HUES48 (cell line): Measurements from ENCODE around the gene PER3.

Experiments
- H3K27ac ChIP-seq: one replicate; pipeline ENCODE4 v1.7.0; 2013; ENCODE audit warnings: low read depth, low read length, inconsistent platforms
- H3K27me3 ChIP-seq: 2 replicates; pipeline ENCODE4 v1.6.1; 2013; ENCODE audit warnings: mild to moderate bottlenecking, low read length; ENCODE audit not compliant: control insufficient read depth, insufficient read depth
- H3K36me3 ChIP-seq: 2 replicates; pipeline ENCODE4 v1.6.1; 2013; ENCODE audit warnings: low read length; ENCODE audit not compliant: control insufficient read depth, insufficient read depth
- H3K4me1 ChIP-seq: 2 replicates; pipeline ENCODE4 v1.6.1; 2013; ENCODE audit warnings: mild to moderate bottlenecking, low read length; ENCODE audit not compliant: control insufficient read depth, insufficient read depth
- H3K4me3 ChIP-seq: 2 replicates; pipeline ENCODE4 v1.5.1; 2013; ENCODE audit warnings: mild to moderate bottlenecking, low read depth, low read length
- H3K9ac ChIP-seq: 2 replicates; pipeline ENCODE4 v1.6.1; 2013; ENCODE audit warnings: mild to moderate bottlenecking, low read depth, low read length, moderate library complexity
- H3K9me3 ChIP-seq: 2 replicates; pipeline ENCODE4 v1.6.1; 2013; ENCODE audit warnings: low read length; ENCODE audit not compliant: control insufficient read depth, insufficient read depth

Gene PER3

DNA sequence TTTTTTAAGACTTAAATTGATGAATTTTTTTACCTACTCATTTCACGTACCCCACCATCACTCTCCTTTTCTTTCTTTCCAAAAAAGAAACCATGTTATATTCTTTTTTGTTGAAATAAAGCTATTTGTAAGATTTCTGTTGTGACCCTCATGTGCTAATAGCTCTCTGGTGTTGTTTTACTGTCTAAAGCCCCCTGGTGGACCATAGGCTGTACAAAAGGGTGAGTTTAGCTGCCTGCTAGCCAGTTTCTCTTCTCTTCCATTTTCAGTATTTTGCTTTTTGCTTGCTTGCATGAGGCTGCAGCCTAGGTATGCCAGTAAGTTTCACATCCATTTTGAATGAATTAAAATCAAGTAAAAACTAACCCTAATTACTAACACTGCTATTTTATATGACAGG is 28.6 kb upstream of the PER3 start:
- no peaks in the 10 kb centered on the region for H3K27me3 ChIP-seq

DNA sequence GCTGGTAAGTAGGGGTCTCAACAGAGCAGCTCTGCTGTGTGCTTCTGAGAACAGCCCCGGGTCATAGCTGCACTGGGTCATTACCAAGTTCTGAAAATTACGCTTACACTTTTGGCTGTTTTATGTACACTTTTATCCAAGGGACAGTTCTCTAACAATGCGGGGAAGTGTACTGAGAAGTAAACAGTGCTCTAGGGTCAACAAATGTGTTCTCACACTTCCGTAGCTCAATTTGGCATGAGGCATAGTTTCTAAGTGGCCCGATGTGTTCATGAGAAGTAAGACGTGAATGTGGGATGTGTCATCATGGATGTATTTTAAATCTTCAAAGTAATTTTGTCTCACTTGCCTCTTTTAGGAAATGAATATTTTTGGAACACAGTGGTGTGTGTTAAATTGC is 23.8 kb upstream of the PER3 start:
- H3K9ac ChIP-seq: no peak overlapping the region

More for the DNA sequence above, 28.6 kb upstream of the PER3 start:
- no peak overlapping the region for H3K4me3 ChIP-seq
- peaks cover 17% of the 10 kb centered on the region for H3K4me1 ChIP-seq
- no peak overlapping the region for H3K27ac ChIP-seq
- H3K36me3 ChIP-seq: no peaks in the 10 kb centered on the region
- H3K9me3 ChIP-seq: no peaks in the 10 kb centered on the region
- no peak overlapping the region for H3K9ac ChIP-seq

DNA sequence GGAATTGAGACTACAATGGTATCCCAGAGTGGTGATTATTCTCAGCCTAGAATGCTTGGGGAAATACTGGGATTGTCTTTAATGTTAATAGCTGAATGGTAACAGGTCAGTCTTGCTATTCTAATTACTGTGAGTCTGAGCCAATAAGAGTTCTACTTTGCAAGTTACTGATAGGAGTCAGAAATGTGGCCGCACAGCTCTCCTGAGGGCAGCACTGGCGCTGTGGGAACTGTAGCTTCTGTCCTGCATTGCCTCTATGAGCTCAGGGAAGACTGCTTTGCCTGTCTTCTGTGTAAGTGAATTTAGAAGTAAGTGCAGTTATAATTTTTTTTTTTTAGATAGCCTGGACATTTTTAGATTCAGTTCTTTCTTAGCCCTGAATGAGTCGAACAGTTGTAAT is 23.0 kb upstream of the PER3 start:
- no peaks in the 10 kb centered on the region for H3K9me3 ChIP-seq
- H3K4me1 ChIP-seq: 0 out of 2 replicates have a peak, but pooled peaks cover under 1% of the 10 kb centered on the region
- H3K4me3 ChIP-seq: no peak overlapping the region
- no peaks in the 10 kb centered on the region for H3K36me3 ChIP-seq
- H3K27ac ChIP-seq: no peak overlapping the region
- H3K9ac ChIP-seq: no peak overlapping the region
- H3K27me3 ChIP-seq: no peaks in the 10 kb centered on the region

More for the DNA sequence above, 23.8 kb upstream of the PER3 start:
- 0 out of 2 replicates have a peak, but pooled peaks cover 6% of the 10 kb centered on the region for H3K4me1 ChIP-seq
- H3K4me3 ChIP-seq: no peak overlapping the region
- H3K27ac ChIP-seq: no peak overlapping the region
- H3K36me3 ChIP-seq: no peaks in the 10 kb centered on the region
- H3K9me3 ChIP-seq: no peaks in the 10 kb centered on the region
- no peaks in the 10 kb centered on the region for H3K27me3 ChIP-seq

DNA sequence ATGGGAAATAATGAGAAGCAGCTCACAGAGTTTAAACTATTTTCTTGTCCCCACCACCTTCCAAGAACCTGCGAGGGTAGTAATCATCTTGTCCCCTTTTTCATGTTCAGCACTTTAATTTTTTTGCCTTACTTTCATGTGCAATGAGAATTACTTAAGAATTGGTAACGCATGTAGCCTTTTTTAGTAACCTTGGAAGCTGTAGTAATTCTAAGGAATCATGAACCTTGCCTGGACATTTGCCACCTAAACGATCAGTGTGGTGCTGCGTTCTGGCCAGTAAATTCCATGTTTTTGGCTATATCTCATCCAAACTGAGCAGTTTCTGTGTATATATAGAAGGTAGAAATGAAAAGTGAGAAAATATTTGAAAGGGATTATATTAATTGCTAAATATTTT is 16.9 kb upstream of the PER3 start:
- no peak overlapping the region for H3K27ac ChIP-seq
- no peaks in the 10 kb centered on the region for H3K36me3 ChIP-seq
- H3K9me3 ChIP-seq: no peaks in the 10 kb centered on the region
- no peak overlapping the region for H3K4me3 ChIP-seq
- peaks cover 2% of the 10 kb centered on the region for H3K4me1 ChIP-seq
- no peaks in the 10 kb centered on the region for H3K27me3 ChIP-seq
- H3K9ac ChIP-seq: no peak overlapping the region

DNA sequence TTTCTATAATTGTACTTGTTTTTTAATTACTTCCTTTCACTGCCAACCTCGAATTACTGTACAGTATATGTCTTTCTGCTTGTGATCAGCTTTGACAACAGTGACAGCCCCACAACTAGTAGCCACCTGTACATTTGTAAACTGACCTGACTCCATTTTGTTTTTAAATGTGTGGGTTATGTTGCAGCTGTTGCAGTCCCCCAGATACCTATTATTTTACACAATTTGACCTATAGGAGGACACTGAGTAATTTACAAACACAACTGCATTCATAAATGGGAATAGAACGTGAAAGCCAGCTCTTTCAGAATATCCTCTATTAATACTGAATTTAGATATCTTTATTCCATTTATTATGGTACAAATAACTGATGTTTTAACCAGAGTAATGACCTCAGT is 15.5 kb upstream of the PER3 start:
- Histone ChIP-seq H3K9ac (no peak overlapping the region), H3K36me3 (peaks cover 9% of the 10 kb centered on the region), H3K27ac (no peak overlapping the region), H3K4me3 (no peak overlapping the region), H3K4me1 (peaks cover 3% of the 10 kb centered on the region), H3K9me3 (no peaks in the 10 kb centered on the region), H3K27me3 (no peaks in the 10 kb centered on the region)

DNA sequence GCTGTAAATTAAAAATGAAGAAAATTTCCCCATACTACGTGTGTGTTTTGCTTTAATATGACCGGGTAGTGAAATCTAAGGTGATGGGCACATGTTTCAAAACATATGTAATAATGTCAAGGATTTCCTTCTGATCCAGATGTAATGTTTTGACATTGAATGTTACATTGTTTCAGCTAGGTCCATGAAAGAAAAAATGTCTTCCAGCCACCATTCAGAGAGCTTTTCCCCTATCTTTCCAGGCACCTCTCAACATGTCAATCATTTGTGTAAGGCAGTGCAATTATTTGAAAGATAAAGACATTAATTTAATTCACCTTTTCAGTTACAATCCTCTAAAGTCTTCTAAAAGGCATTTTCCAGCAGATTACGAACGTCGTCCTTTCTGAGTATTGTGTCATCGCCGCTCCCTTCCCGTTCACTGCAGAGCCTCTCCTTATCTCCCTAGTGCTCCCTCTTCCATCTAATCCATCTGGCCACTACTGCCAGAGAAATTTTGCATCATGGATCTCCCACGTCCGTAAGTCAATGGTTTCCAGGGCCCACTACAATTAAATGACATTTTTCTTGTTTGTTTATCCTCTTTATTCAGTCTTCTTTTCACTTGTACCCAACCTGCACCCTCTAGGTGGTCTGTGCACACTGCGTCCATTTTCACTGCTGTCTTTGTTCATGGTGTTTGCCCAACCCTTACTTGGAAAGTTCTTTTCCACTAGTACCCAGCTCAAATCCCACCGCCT is 14.2 kb upstream of the PER3 start:
- Histone ChIP-seq H3K27ac (no peak overlapping the region), H3K27me3 (no peaks in the 10 kb centered on the region), H3K4me1 (peaks cover 3% of the 10 kb centered on the region), H3K9me3 (no peaks in the 10 kb centered on the region), H3K4me3 (no peak overlapping the region), H3K9ac (no peak overlapping the region), H3K36me3 (peaks cover 20% of the 10 kb centered on the region)

DNA sequence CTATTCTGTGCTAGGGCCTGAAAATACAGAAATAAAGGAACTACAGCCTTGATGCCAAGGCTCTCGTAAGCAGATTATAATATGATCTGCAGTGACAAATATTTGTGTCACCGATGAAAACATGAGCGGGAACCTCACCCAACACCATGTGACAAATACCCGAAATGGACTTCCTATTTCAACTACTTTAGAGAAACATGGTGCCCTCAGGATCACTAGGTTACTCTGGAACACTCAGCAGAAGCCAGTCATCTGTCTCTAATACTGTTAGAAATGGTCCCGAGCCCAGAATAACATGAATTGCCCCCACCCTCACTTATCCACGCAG is 13.5 kb upstream of the PER3 start:
- peak overlapping the region; percentile 94 for H3K4me3 ChIP-seq
- peaks cover 21% of the 10 kb centered on the region for H3K36me3 ChIP-seq
- H3K9ac ChIP-seq: peak overlapping the region; percentile 5; the same call in 1 of the 2 replicates
- H3K27ac ChIP-seq: no peak overlapping the region
- H3K9me3 ChIP-seq: no peaks in the 10 kb centered on the region
- peaks cover 3% of the 10 kb centered on the region for H3K4me1 ChIP-seq
- H3K27me3 ChIP-seq: no peaks in the 10 kb centered on the region

DNA sequence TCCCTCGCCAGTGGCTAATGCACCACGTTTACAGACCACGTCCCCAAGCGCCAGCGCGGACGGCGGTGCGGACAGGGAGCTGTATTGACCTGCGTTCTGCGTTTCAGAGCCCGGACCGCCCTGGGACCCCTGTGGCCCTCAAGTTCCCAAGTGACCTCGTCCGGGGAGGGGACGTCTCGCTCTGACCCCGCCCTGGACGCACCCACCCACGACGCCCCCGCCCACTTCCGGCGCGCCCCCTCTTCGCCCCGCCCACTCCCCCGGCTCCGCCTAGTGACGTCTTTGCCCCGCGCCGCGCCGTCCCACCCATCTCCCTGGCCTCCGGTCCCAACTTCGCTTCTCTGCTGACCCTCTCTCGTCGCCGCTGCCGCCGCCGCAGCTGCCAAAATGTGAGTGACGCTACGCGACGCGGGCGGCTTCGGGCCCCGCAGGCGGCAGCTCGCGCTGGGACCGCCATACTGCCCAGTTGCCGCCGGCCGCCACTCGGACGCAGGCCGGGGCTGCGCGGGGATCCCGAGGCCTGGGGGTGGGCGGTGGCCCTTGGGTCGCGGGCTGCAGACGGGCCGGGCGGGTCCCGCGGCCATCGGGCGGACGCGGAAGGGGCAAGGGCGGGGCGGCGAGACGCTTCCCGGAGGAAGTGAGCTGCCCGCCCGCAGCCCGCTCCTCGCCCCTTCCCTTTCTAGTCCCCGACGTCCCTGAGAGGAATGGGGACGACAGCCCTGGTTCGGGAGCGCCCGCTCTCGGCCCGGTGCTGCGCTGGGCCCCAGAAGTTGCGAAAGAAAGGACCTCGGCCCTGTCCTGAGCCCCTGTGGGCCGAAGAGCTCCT is 12.9 kb upstream of the PER3 start, which contains the start of gene VAMP3:
TSS of gene VAMP3 (plus strand) at position 300 of the 826 bp plus-strand sequence. CDS start at position 388, 88 bp downstream.
- Histone ChIP-seq H3K27ac (peak within 1 kb of the TSS; percentile 88), H3K4me1 (peaks cover 3% of the 10 kb centered on the region)

DNA sequence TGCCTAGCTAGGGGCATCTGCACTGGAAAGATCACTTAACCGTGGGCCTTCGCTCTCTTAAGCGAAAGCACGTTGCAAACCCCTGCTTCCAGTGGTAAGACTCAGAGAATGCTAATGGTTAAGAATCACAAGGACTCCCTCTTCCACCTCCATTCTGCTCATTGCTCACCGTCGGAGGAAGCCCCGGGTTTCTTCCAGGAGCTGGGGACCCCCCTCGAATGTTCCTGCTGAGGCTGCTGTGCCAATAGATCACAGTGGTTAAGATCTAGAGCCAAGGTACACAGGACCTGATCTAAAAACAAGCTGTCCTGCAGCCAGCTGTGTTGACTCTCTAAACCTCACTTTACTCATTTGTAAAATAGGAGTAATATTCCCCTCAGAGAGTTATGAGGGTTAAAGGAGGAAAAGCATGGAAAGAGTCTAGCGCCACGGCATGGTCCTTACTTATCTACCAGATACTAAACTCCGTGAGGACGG is 12.2 kb upstream of the PER3 start:
- peaks cover 21% of the 10 kb centered on the region for H3K36me3 ChIP-seq
- H3K27ac ChIP-seq: peak overlapping the region; percentile 88
- H3K4me1 ChIP-seq: peaks cover 3% of the 10 kb centered on the region
- H3K27me3 ChIP-seq: no peaks in the 10 kb centered on the region
- peak overlapping the region; percentile 94 for H3K4me3 ChIP-seq
- no peaks in the 10 kb centered on the region for H3K9me3 ChIP-seq
- peak overlapping the region; percentile 73 for H3K9ac ChIP-seq

More for the DNA sequence above, 12.9 kb upstream of the PER3 start, which contains the start of gene VAMP3:
- Histone ChIP-seq H3K9ac (peak within 1 kb of the TSS; percentile 73), H3K27me3 (no peaks in the 10 kb centered on the region), H3K4me3 (peak within 1 kb of the TSS; percentile 94), H3K9me3 (no peaks in the 10 kb centered on the region), H3K36me3 (peaks cover 21% of the 10 kb centered on the region)

DNA sequence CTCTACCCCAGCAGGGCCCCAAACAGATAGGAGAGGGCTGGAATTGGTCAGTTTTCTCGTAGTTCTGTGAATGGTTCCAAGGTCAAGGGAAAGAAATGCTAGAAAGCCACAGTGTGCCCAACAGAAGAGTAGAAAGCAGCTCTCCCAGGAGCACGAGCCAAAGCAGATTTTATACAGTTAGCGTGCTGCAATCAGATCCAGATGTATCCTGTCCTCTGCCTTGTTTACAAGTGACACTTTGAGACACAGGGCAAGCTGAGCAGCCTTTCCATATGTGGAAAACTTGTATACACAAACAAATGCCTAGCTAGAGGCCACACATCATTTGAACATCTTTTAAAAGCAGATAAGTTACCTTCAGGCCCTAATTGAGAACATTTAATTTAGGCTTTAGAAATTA is 6.5 kb upstream of the PER3 start:
- no peak overlapping the region for H3K4me3 ChIP-seq
- H3K27me3 ChIP-seq: no peaks in the 10 kb centered on the region
- no peak overlapping the region for H3K9ac ChIP-seq
- H3K4me1 ChIP-seq: no peaks in the 10 kb centered on the region
- H3K27ac ChIP-seq: no peak overlapping the region
- H3K9me3 ChIP-seq: no peaks in the 10 kb centered on the region
- H3K36me3 ChIP-seq: peaks cover 58% of the 10 kb centered on the region

DNA sequence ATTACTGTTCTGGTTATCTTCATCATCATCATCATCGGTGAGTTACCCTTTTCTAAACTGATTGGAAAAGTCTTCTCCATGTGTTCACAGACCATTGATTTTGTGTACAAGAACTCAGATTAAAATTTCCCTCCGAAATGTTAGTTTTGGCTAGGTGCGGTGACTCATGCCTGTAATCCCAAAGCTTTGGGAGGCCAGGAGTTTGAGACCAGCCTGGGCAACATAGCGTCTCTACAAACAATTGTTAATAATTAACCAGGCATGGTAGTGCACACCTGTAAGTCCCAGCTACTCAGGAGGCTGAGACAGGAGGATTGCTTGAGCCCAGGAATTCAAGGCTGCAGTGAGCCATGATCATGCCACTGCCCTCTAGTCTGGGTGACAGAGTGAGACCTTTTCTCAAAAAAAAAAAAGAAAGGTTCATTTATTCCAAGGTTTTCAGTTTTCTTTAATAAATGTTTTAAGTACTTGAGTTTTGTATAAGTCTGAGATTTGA is 5.9 kb upstream of the PER3 start:
- no peaks in the 10 kb centered on the region for H3K27me3 ChIP-seq
- H3K9ac ChIP-seq: no peak overlapping the region
- H3K36me3 ChIP-seq: peaks cover 53% of the 10 kb centered on the region
- H3K4me1 ChIP-seq: no peaks in the 10 kb centered on the region
- H3K27ac ChIP-seq: no peak overlapping the region
- H3K4me3 ChIP-seq: no peak overlapping the region
- no peaks in the 10 kb centered on the region for H3K9me3 ChIP-seq
